Cardiac muscle cell (in vitro differentiated cells and primary cell): Measurements from ENCODE around the gene POT1. TPM values are rescaled to one million over a fixed set of nuclear protein-coding genes. Genes with fewer than 3 reads are reported as not detected.

Experiments used
- DNase-seq, 2 donors: peaks; one replicate each; pipeline versions ENCODE4 v3.0.0 to v3.0.0-alpha.2; 2010 to 2017; ENCODE audit warnings: low read depth in 1 of 2, low spot score in 1 of 2
- H3K27ac ChIP-seq: fragments of 200-600 bp; sonication (generic); 2 replicates; pipeline ENCODE4 v1.5.1; 2016
- H3K27me3 ChIP-seq: fragments of 200-600 bp; sonication (generic); 2 replicates; pipeline ENCODE4 v1.6.0; 2016; ENCODE audit warnings: control low read depth
- H3K36me3 ChIP-seq: fragments of 200-600 bp; sonication (generic); 2 replicates; pipeline ENCODE4 v1.5.1; 2016; ENCODE audit warnings: control low read depth
- H3K4me1 ChIP-seq: fragments of 200-600 bp; sonication (generic); 2 replicates; pipeline ENCODE4 v1.8.1; 2017; ENCODE audit warnings: low read depth, mild to moderate bottlenecking, mixed run types
- H3K4me3 ChIP-seq: fragments of 200-600 bp; sonication (generic); 2 replicates; pipeline ENCODE4 v1.5.1; 2016; ENCODE audit warnings: mild to moderate bottlenecking
- H3K9me3 ChIP-seq: fragments of 200-600 bp; sonication (generic); 2 replicates; pipeline ENCODE4 v1.5.1; 2017; ENCODE audit warnings: low read depth, mild to moderate bottlenecking, control low read depth
- polyA plus RNA-seq: library from polyadenylated mRNA; unstranded; fragments of >200 nt; fragmentation: Nextera tagmentation; extraction: Ambion mirVana; gene quantifications from 2 replicates; pipeline ENCODE4 v1.2.1, GENCODE V29; 2016
- total RNA-seq: library from RNA; depleted of rRNA; stranded (reverse); fragments of >200 nt; gene quantifications from 2 replicates; pipeline ENCODE4 v1.2.3, GENCODE V29; 2016
- TF ChIP-seq, protein P1 (sequence below): IDR thresholded peaks from 2 replicates; pipeline ENCODE4 v1.5.1; 2012; ENCODE audit warnings: low read depth, mild to moderate bottlenecking, low read length

The POT1 gene
- total and polyA plus RNA-seq, 2 experiments from 2014 or later = 10.0 to 20.4 TPM

DNA sequence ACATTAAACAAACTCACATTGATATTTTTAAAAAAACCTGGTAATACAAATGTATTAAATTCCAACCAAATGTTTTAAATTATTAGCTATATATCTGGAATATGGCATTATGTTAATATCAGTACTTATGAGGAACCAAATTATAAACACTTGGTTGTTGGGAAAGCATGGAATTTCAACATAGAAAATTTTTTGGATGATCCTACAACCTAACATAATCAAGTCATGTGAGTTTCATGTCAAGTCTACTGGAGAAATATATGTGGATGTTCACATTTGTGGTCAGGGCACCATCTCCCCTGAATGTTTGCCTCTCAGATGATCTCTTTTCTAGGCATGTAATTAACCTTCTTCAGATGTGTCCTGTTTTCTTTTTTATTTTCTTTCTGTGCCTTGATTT, 5.2 kb upstream of the POT1 start:
- TF ChIP-seq, protein P1, sequence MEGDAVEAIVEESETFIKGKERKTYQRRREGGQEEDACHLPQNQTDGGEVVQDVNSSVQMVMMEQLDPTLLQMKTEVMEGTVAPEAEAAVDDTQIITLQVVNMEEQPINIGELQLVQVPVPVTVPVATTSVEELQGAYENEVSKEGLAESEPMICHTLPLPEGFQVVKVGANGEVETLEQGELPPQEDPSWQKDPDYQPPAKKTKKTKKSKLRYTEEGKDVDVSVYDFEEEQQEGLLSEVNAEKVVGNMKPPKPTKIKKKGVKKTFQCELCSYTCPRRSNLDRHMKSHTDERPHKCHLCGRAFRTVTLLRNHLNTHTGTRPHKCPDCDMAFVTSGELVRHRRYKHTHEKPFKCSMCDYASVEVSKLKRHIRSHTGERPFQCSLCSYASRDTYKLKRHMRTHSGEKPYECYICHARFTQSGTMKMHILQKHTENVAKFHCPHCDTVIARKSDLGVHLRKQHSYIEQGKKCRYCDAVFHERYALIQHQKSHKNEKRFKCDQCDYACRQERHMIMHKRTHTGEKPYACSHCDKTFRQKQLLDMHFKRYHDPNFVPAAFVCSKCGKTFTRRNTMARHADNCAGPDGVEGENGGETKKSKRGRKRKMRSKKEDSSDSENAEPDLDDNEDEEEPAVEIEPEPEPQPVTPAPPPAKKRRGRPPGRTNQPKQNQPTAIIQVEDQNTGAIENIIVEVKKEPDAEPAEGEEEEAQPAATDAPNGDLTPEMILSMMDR = no peak

DNA sequence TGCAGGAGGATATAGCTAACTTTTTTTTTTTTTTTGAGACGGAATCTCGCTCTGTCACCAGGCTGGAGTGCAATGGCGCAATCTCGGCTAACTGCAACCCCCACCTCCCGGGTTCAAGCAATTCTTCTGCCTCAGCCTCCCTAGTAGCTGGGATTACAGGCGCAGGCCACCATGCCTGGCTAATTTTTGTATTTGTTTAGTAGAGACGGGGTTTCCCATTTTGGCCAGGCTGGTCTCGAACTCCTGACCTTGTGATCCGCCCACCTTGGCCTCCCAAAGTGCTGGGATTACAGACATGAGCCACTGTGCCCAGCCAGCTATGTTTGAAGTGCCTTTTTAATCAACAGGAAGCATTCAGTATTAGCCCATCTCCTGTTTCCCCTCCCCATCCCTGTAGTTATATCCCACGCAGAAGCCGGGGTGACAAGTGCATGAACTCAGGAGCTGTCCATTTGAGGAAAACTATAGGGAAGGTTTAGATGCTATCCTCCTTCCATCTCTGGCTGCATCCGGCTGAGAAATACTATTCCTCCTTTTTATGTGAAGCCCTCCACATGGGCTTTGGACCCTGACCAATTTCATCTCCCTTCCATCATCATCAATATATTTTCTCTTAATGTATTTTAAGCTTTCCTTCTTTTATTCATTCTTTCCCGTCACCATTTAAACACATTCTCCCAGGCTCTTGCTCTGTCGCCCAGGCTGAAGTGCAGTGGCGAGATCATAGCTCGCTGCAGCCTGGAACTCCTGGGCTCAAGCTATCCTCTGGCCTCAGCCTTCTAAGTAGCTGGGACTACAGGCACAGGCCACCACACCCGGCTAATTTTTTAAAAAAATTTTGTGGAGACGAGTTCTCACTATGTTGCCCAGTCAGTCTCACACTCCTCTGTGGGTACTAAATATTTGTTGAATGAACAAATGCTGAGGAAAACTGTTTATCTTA, 1.3 kb upstream of the POT1 start:
- Histone ChIP-seq H3K27ac (no peak overlapping the region), H3K9me3 (no peaks in the 10 kb centered on the region)
- peak in 1 of 2 donors; percentile 9 for DNase-seq

More for the DNA sequence above, 5.2 kb upstream of the POT1 start:
- Histone ChIP-seq H3K4me1 (no peaks in the 10 kb centered on the region), H3K27me3 (no peaks in the 10 kb centered on the region), H3K4me3 (no peak overlapping the region), H3K9me3 (no peaks in the 10 kb centered on the region), H3K27ac (no peak overlapping the region), H3K36me3 (no peaks in the 10 kb centered on the region)
- DNase-seq = no peak

GRCh38 chr7:124930173-124930623, 573 bp upstream of the POT1 start:
- Histone ChIP-seq H3K4me1 (peaks cover 13% of the 10 kb centered on the region), H3K9me3 (no peaks in the 10 kb centered on the region), H3K36me3 (no peaks in the 10 kb centered on the region), H3K4me3 (peak overlapping the region; percentile 59), H3K27ac (peak overlapping the region; percentile 69), H3K27me3 (no peaks in the 10 kb centered on the region)
- no peak for DNase-seq
- TF ChIP-seq, protein P1 = no peak

More for the DNA sequence above, 1.3 kb upstream of the POT1 start:
- Histone ChIP-seq H3K4me3 (no peak overlapping the region), H3K27me3 (no peaks in the 10 kb centered on the region), H3K4me1 (peaks cover 7% of the 10 kb centered on the region), H3K36me3 (no peaks in the 10 kb centered on the region)
- TF ChIP-seq, protein P1 = no peak

DNA sequence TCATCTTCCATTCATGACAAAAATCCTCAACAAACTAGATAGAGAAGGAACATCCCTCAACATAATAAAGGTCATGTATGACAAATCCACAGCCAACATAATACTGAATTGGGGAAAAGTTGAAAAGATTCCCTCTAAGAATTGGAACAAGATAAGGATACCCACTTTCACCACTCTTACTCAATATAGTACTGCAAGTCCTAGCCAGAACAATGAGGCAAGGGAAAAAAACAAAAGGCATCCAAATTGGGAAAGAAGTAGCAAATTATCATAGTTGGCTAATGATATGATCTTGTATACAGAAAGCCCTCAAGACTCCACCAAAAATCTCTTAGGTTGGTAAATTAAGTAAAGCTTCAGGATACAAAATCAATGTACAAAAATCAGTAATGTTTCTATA, 4.7 kb downstream of the POT1 start:
- Histone ChIP-seq H3K27ac (no peak overlapping the region), H3K4me3 (no peak overlapping the region), H3K27me3 (no peaks in the 10 kb centered on the region), H3K9me3 (no peaks in the 10 kb centered on the region), H3K36me3 (no peaks in the 10 kb centered on the region), H3K4me1 (peaks cover 13% of the 10 kb centered on the region)
- TF ChIP-seq, protein P1 = no peak
- DNase-seq = peak in 1 of 2 donors; percentile 74

DNA sequence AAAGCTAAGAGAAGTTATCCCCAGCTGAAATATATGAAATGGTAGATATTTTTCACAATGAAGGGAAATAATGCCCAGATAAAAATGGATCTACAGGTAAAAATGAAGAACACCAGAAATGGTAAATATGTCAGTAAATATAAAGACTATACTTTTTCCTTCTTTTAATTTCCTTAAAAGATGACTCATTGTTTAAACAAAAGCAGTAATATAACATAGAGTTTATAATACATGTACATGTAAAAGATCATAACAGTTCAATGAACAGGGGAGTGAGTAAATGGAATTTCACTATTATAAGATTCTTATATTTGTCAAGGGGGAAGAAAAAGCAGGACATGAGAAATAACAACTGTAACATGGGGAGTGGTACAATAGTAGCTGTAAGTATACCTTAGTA, 7.4 kb downstream of the POT1 start:
- no peak overlapping the region for H3K27ac ChIP-seq
- H3K4me3 ChIP-seq = no peak overlapping the region
- no peaks in the 10 kb centered on the region for H3K27me3 ChIP-seq
- no peaks in the 10 kb centered on the region for H3K9me3 ChIP-seq
- H3K4me1 ChIP-seq = peaks cover 7% of the 10 kb centered on the region
- no peaks in the 10 kb centered on the region for H3K36me3 ChIP-seq
- no peak for DNase-seq
- TF ChIP-seq, protein P1 = no peak
